Neural progenitor cell (in vitro differentiated cells): ENCODE data around the gene CTRL. TPM values are rescaled to one million over a fixed set of nuclear protein-coding genes. Genes with fewer than 3 reads are reported as not detected.

ENCODE experiments used
- DNase-seq: peaks from one replicate; pipeline ENCODE4 v3.0.0-alpha.2; 2016; ENCODE audit warnings: low spot score
- H2AFZ ChIP-seq: fragments of 200-600 bp; sonication (generic); replicated peaks from 2 replicates; pipeline ENCODE4 v1.6.1; 2016; ENCODE audit warnings: antibody characterized with exemption
- H3F3A ChIP-seq: fragments of 200-600 bp; sonication (generic); 2 replicates; pipeline ENCODE4 v1.6.1; 2016; ENCODE audit warnings: antibody characterized with exemption, low read depth
- H3K27ac ChIP-seq: fragments of 200-600 bp; sonication (generic); 2 replicates; pipeline ENCODE4 v1.5.1; 2016; ENCODE audit warnings: mild to moderate bottlenecking
- H3K27me3 ChIP-seq: fragments of 200-600 bp; sonication (generic); 2 replicates; pipeline ENCODE4 v1.6.1; 2016; ENCODE audit warnings: mild to moderate bottlenecking, moderate library complexity
- H3K36me3 ChIP-seq: fragments of 200-600 bp; sonication (generic); 2 replicates; pipeline ENCODE4 v1.5.1; 2016
- H3K4me1 ChIP-seq: fragments of 200-600 bp; sonication (generic); 2 replicates; pipeline ENCODE4 v1.6.1; 2016; ENCODE audit warnings: mixed run types
- H3K4me2 ChIP-seq: fragments of 200-600 bp; sonication (generic); 2 replicates; pipeline ENCODE4 v1.6.1; 2016
- H3K4me3 ChIP-seq: fragments of 200-600 bp; sonication (generic); 2 replicates; pipeline ENCODE4 v1.5.1; 2016
- H3K79me2 ChIP-seq: fragments of 200-600 bp; sonication (generic); 2 replicates; pipeline ENCODE4 v1.6.1; 2016; ENCODE audit warnings: low read depth
- H3K9ac ChIP-seq: fragments of 200-600 bp; sonication (generic); 2 replicates; pipeline ENCODE4 v1.6.1; 2016
- H3K9me3 ChIP-seq: fragments of 200-600 bp; sonication (generic); 2 replicates; pipeline ENCODE4 v1.5.1; 2016; ENCODE audit warnings: low read depth
- H4K20me1 ChIP-seq: fragments of 200-600 bp; sonication (generic); 2 replicates; pipeline ENCODE4 v1.6.1; 2016; ENCODE audit warnings: low read depth
- H3K27ac Mint-ChIP-seq: 3 replicates; pipeline ENCODE4 v1.8.0; 2021; ENCODE audit warnings: mixed read lengths
- H3K27me3 Mint-ChIP-seq: 2 replicates; pipeline ENCODE4 v1.8.0; 2022; ENCODE audit warnings: low read depth, mild to moderate bottlenecking, inconsistent platforms, moderate library complexity, mixed read lengths; ENCODE audit not compliant: insufficient read depth
- H3K36me3 Mint-ChIP-seq: 3 replicates; pipeline ENCODE4 v1.8.0; 2021; ENCODE audit warnings: mixed read lengths
- H3K4me1 Mint-ChIP-seq: 3 replicates; pipeline ENCODE4 v1.8.0; 2021; ENCODE audit warnings: mixed read lengths
- H3K4me3 Mint-ChIP-seq: 3 replicates; pipeline ENCODE4 v1.8.0; 2021; ENCODE audit warnings: mild to moderate bottlenecking, moderate library complexity, mixed read lengths
- H3K9me3 Mint-ChIP-seq: 3 replicates; pipeline ENCODE4 v1.8.0; 2020; ENCODE audit warnings: mixed read lengths
- CTCF ChIP-seq: fragments of 200-600 bp; sonication (generic); IDR thresholded peaks from 2 replicates; pipeline ENCODE4 v1.5.1; 2017; ENCODE audit warnings: antibody characterized with exemption, mild to moderate bottlenecking
- EZH2 ChIP-seq: fragments of 200-600 bp; sonication (generic); IDR thresholded peaks from 2 replicates; pipeline ENCODE4 v1.6.1; 2017; ENCODE audit warnings: antibody characterized with exemption, mild to moderate bottlenecking, moderate library complexity
- EZH2phosphoT487 ChIP-seq: fragments of 200-600 bp; sonication (generic); IDR thresholded peaks from 2 replicates; pipeline ENCODE4 v1.6.1; 2017; ENCODE audit warnings: antibody characterized with exemption
- total RNA-seq: library from RNA; depleted of rRNA; stranded (reverse); fragments of >200 nt; gene quantifications from 2 replicates; pipeline ENCODE4 v1.2.3, GENCODE V29; 2015; ENCODE audit warnings: low replicate concordance

Gene CTRL
- total RNA-seq, 1 donor from 2014 or later, result 0.45 TPM

GRCh38 chr16:67936124-67936879 is 4.6 kb upstream of the CTRL start, which contains the start of gene PSMB10:
Gene PSMB10 (minus strand): TSS chr16:67936850. CDS start chr16:67936749, 101 bp downstream.
- Mint-ChIP-seq H3K4me3 (peak within 1 kb of the TSS; percentile 100), H3K27me3 (peaks cover 14% of the 10 kb centered on the region), H3K36me3 (peaks cover 2% of the 10 kb centered on the region), H3K9me3 (no peaks in the 10 kb centered on the region), H3K27ac (peak within 1 kb of the TSS; percentile 98), H3K4me1 (peaks cover 21% of the 10 kb centered on the region)
- Histone ChIP-seq H3K27me3 (no peaks in the 10 kb centered on the region), H3K36me3 (no peaks in the 10 kb centered on the region), H3K4me2 (peak within 1 kb of the TSS; percentile 94), H3F3A (peaks cover 13% of the 10 kb centered on the region), H3K27ac (no peak within 1 kb of the TSS), H4K20me1 (peaks cover 24% of the 10 kb centered on the region), H3K9me3 (no peaks in the 10 kb centered on the region), H3K79me2 (peaks cover 16% of the 10 kb centered on the region), H3K4me1 (peaks cover 12% of the 10 kb centered on the region), H2AFZ (peak within 1 kb of the TSS; percentile 45), H3K4me3 (peak within 1 kb of the TSS; percentile 78), H3K9ac (peak within 1 kb of the TSS; percentile 77)
- no peak for TF ChIP-seq EZH2phosphoT487
- TF ChIP-seq EZH2, result no peak
- no peak for TF ChIP-seq CTCF
- peak; percentile 64 for DNase-seq

- peak; percentile 97 for DNase-seq
- peaks cover 8% of the 10 kb centered on the region for H3F3A ChIP-seq
- no peak overlapping the region for H3K27ac ChIP-seq
- no peaks in the 10 kb centered on the region for H3K9me3 ChIP-seq
- Mint-ChIP-seq H3K4me1 (peaks cover 21% of the 10 kb centered on the region), H3K4me3 (peak overlapping the region; percentile 100), H3K36me3 (peaks cover 4% of the 10 kb centered on the region), H3K27me3 (peaks cover 16% of the 10 kb centered on the region), H3K9me3 (no peaks in the 10 kb centered on the region), H3K27ac (peak overlapping the region; percentile 98)
- peak overlapping the region; percentile 94 for H3K4me2 ChIP-seq
- peaks cover 16% of the 10 kb centered on the region for H3K79me2 ChIP-seq
- peak overlapping the region; percentile 77 for H3K9ac ChIP-seq
- peaks cover 19% of the 10 kb centered on the region for H4K20me1 ChIP-seq
- TF ChIP-seq CTCF (no peak), EZH2phosphoT487 (no peak), EZH2 (no peak)
- H3K36me3 ChIP-seq, result no peaks in the 10 kb centered on the region
- no peaks in the 10 kb centered on the region for H3K27me3 ChIP-seq
- H2AFZ ChIP-seq, result peak overlapping the region; percentile 45
- H3K4me1 ChIP-seq, result peaks cover 12% of the 10 kb centered on the region
- H3K4me3 ChIP-seq, result peak overlapping the region; percentile 78
Observed at GRCh38 chr16:67935402-67936123, 3.9 kb upstream of the CTRL start.

- H3K9me3 ChIP-seq, result no peaks in the 10 kb centered on the region
- DNase-seq, result no peak
- H3K4me3 ChIP-seq, result peak overlapping the region; percentile 78
- Mint-ChIP-seq H3K36me3 (peaks cover 4% of the 10 kb centered on the region), H3K27ac (peak overlapping the region; percentile 2), H3K4me1 (peaks cover 21% of the 10 kb centered on the region), H3K27me3 (peaks cover 16% of the 10 kb centered on the region), H3K9me3 (no peaks in the 10 kb centered on the region), H3K4me3 (peak overlapping the region; percentile 100)
- H3K4me1 ChIP-seq, result peaks cover 12% of the 10 kb centered on the region
- no peak overlapping the region for H2AFZ ChIP-seq
- H3K36me3 ChIP-seq, result no peaks in the 10 kb centered on the region
- peaks cover 19% of the 10 kb centered on the region for H4K20me1 ChIP-seq
- peaks cover 16% of the 10 kb centered on the region for H3K79me2 ChIP-seq
- H3K27me3 ChIP-seq, result no peaks in the 10 kb centered on the region
- peak overlapping the region; percentile 94 for H3K4me2 ChIP-seq
- TF ChIP-seq EZH2 (no peak), CTCF (no peak), EZH2phosphoT487 (no peak)
- H3F3A ChIP-seq, result peaks cover 8% of the 10 kb centered on the region
- H3K27ac ChIP-seq, result no peak overlapping the region
- no peak overlapping the region for H3K9ac ChIP-seq
Observed at GRCh38 chr16:67935101-67935401, 3.4 kb upstream of the CTRL start.
